HG03066 (cell line): ENCODE measurements around the gene TMEM74B.
"Not testable (repeated sequence)": the region's sequence is repeated elsewhere in the genome, so short reads cannot be mapped to it uniquely, and the experiment has no call there.

ENCODE experiments used
- ATAC-seq: cut with Tn5 transposase; IDR thresholded peaks from one replicate; pipeline ENCODE4 v1.9.1; 2021; ENCODE audit warnings: low read depth; ENCODE audit not compliant: unreplicated experiment

TMEM74B gene

DNA sequence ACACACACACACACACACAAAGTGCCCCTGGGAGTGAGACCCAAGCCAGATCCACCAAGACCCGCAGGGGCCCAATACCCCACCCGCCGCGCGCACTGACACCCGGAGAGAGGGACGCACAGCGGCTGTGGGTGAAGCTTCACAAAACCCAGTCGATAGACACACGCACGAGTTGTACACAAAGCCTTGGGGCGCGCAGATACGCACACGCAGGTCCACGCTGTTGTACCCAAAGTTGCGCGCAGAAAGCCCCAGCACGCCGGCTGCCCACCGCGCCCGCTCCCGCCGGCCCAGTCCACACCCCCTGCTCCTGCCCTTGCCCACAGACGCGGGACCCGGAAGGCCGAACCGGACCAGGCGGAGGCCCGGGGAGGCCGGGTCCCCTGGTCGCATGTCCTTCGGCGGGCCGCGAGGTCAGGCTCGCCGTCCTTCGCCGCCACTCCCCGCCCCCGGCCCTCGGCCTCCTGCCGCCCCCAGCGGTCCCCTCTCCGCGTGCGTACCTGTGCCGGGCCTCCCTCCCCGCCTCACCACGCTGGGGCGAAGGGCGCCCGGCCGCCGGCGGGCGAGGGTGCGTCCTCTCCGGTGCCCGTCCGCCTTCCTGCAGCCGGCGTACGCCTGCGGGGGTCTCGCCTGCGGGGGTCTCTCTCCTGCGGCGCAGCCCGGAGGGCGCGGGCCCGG, at the start of gene TMEM74B:
TMEM74B (minus strand) TSS at position 344 of the 678 bp plus-strand sequence. CDS start 1,180 bp downstream, outside the sequence.
- ATAC-seq = no peak

DNA sequence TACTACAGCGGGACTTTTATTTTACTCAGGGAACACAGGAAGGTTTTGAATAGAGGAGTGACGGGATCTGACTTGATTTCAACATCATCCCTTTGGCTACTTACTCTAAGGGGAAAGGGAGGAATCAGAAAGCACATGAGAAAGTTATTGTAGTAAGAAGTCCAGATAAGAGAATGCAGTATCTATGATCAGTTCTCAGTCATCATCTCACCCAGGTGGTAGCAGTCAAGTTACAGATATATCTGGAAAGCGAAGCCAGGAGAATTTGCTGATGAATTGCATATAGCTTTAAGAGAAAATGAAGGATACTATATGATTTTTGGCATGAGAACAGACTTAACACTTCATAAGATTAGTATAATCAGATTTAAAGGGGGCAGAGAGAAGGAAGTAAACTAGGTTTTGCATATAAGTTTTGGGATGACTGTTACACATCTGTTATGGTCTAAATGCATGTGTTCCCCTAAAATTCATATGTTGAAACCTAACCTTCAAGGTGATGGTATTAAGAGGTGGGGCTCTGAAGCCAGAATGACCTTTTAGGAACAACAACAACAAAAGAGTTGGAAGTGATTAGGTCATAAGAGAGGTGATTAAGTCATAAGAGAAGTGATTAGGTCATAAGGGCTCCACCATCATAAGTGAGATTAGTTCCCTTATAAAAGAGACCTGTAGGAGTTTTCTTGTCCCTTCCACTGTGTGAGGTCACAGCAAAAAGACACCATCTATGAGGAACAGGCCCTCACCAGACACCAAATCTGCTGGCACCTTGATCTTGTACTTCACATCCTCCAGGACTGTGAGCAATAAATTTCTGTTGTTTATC, 47.7 kb upstream of the TMEM74B start:
- no peak for ATAC-seq

DNA sequence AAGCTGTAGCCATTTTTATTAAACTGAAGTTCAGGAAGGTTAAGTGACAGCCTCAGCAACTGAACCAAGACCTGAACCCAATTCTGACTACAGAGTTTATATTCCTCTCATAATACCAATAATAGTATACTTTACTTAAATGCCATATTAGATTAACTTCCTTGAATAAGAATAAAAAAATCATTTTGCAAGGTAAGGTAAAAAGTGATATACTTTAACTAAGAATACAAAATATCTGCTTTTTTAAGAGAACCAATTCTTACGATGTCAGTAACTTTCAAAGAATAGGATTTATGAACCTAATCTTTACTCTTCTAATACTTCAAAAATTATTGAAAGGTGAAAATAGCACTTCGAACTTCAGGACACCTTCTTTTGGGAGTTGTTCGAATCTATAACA, 44.8 kb upstream of the TMEM74B start:
- ATAC-seq = no peak

DNA sequence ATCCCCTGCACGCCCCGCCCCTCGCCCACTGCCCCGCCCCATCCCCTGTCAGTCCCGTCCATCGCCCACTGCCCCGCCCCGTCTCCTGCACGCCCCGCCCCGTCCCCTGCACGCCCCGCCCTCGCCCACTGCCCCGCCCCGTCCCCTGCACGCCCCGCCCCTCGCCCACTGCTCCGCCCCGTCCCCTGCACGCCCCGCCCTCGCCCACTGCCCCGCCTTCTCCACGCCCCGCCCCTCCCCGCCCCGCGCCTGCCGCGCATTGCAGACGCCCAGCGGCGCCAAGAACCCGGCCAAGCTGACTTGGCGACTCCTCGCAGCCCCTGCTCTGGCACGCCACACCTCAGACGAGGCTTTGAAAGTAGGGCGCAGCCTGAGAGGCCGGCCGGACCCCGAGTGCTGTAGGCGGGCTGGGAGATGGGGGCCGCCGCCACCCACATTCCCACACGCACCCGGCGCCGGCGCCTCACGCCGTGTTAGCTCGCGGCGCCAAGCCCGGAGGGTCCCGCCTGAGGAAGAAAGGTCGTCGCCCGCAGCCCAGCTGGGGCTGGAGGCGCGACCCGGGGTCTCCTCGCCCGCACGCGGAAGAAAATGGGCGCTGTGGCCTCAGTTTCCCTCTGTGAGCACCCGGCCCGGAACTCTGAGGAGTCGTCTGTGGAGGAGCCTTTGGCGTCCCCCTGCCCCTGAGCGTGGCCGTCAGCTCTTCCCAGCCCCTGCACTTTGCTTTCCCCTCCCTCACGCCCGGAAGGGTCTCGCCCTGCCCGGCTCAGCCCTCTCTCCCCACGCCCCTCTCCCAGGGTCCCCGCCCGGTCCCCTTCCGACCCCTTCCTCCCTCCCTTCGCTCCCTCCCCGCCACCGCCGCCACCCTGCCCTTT, 41.2 kb upstream of the TMEM74B start, which contains the start of gene RAD21L1:
RAD21L1 (plus strand) TSS at position 262 of the 872 bp plus-strand sequence. CDS start 2,410 bp downstream, outside the sequence.
- no peak for ATAC-seq

DNA sequence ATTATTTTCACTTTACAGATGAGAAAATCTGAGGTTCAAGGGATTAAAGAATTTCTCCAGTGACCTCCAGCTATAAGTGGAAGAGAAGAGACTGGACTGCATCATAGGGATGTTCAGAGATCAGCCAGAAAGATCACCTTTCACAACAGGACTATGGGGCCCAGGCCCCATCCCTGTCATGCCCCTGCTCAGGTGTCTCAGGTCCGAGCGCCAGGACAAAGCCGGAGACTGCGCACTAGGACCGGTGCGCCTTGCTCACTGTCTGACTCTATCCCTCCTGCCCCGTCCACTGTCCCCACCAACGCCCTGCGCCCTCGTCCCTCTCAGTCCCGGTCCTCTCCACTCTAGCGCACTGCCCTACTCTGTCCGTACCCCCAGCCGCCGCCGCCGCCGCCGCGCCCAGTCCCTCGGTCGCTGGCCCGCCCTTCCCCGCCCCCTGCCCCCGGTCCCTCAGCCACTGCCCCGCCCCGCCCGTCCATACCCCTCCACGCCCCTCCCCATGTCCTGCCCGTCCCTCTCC, 40.5 kb upstream of the TMEM74B start:
- no peak for ATAC-seq

- ATAC-seq = no peak
These were observed 39.6 kb upstream of the TMEM74B start for GRCh38 chr20:1224205-1224890.

GRCh38 chr20:1222750-1223149, 38.0 kb upstream of the TMEM74B start:
- ATAC-seq = not testable (repeated sequence)

DNA sequence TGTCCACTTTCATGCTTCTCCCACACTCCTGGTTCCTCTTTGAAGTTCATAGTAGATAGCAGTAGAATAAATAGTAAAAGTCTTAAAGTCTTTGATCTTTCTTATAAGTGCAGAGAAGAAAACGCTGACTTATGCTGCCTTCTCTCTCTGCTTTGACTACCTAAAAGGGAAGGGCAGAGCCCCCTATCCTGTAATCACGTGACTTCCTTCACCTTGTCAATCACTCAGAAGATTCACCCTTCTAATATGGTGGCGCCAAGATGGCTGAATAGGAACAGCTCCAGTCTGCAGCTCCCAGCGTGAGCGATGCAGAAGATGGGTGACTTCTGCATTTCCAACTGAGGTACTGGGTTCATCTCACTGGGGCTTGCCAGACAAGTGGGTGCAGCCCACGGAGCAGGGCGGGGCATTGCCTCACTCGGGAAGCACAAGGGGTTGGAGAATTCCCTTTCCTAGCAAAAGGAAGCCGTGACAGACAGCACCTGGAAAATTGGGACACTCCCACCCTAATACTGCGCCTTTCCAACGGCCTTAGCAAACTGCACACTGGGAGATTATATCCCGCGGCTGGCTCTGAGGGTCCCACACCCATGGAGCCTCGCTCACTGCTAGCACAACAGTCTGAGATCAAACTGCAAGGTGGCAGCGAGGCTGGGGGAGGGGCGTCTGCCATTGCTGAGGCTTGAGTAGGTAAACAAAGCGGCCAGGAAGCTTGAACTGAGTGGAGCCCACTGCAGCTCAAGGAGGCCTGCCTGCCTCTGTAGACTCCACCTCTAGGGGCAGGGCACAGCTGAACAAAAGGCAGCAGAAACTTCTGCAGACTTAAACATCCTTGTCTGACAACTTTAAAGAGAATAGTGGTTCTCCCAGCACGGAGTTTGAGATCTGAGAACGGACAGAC, 32.0 kb upstream of the TMEM74B start:
- ATAC-seq = not testable (repeated sequence)

- no peak for ATAC-seq
These were observed 30.8 kb upstream of the TMEM74B start for GRCh38 chr20:1215386-1216170.

GRCh38 chr20:1214838-1215261, 30.1 kb upstream of the TMEM74B start:
- ATAC-seq = no peak

DNA sequence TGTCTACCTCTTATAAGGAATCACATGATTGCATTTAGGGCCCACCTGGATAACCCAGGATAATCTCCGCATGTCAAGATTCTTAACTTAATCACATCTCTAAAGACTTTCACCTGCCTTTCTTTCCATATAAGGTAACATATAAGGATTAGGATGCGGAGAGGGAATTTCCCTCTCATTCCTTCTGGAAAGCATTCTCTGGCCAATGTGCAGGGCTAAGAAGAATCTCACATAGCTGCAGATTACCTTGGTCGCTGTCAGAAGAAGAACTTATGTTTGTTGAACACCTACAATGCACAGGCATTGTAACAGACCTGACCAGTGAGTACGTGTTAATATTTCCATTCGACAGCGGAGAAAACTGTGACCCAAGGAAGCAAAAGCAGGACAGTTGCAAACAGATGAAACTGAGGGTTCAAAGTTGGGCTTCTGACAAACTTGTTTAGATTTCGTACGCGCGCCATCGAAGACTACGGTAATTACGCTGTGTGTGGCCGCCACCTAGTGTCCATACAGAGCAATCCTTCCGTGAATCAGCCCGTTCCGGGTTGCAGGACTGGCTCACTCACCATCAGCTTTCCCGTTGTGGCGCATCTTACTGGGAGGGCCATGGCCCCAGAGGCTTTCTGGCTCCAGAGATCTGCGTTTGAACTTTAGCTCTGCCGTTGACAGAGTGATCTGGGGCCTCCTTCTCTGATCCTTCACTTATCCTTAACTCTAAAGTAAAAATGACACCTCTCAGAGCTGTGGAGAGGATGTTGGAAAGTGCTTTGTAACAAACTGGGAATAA, 28.0 kb upstream of the TMEM74B start:
- ATAC-seq = no peak

GRCh38 chr20:1212023-1212422, 27.2 kb upstream of the TMEM74B start:
- no peak for ATAC-seq

DNA sequence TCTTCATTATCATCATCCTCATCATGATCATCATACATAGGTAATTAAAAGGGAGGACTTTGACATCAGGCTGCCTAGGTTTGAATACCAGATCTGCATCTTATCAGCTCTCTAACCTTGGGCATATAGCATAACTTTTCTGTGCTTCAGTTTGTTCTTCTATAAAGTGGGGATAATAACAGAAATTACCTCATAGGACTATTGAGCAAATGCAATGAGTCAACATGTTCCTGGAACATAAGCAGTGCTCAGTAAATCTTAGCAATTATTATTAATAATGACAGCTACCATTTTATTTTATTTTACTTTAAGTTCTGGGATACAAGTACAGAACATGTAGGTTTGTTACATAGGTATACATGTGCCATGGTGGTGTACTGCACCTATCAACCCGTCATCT, 25.7 kb upstream of the TMEM74B start:
- ATAC-seq = no peak

GRCh38 chr20:1209447-1210387, 24.9 kb upstream of the TMEM74B start:
- ATAC-seq = no peak

GRCh38 chr20:1207293-1207878, 22.6 kb upstream of the TMEM74B start:
- no peak for ATAC-seq
